Islet of Langerhans (tissue), 1 donor: ENCODE measurements around the gene SKP2.
"Not testable (repeated sequence)": the region's sequence is repeated elsewhere in the genome, so short reads cannot be mapped to it uniquely, and the experiment has no call there.

ENCODE experiments used
- FAIRE-seq: peaks from one replicate; lab custom pipeline; 2011; peaks lifted over from hg19 to GRCh38; lab: Jason Lieb, UNC

The SKP2 gene

GRCh38 chr5:36151434-36152323 is at the start of gene SKP2, which contains the start of gene LMBRD2:
SKP2 (plus strand) TSS chr5:36152111; CDS start chr5:36152263, 152 bp downstream.
LMBRD2 (minus strand) TSS chr5:36151887; CDS start chr5:36143349, 8,538 bp downstream.
- peak; percentile 77 for FAIRE-seq

DNA sequence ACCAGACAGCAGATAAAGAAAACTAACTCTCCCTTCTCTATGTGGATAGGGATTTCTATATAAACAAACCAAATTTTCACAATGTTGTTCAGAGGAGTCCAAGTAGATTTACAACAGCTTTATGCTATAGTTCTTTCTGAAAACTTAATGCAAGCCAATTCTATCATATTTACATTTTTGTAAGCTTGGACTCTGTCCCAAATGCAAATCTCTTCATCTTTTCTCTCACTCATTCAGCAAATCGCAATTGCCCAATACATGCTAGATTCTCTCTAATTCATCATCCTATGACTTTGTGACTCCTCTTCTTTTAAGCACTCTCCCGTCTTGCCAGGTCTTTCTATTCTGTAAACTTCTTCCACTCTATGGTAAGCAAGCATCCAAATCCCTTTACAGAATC is 46.1 kb upstream of the SKP2 start:
- no peak for FAIRE-seq

DNA sequence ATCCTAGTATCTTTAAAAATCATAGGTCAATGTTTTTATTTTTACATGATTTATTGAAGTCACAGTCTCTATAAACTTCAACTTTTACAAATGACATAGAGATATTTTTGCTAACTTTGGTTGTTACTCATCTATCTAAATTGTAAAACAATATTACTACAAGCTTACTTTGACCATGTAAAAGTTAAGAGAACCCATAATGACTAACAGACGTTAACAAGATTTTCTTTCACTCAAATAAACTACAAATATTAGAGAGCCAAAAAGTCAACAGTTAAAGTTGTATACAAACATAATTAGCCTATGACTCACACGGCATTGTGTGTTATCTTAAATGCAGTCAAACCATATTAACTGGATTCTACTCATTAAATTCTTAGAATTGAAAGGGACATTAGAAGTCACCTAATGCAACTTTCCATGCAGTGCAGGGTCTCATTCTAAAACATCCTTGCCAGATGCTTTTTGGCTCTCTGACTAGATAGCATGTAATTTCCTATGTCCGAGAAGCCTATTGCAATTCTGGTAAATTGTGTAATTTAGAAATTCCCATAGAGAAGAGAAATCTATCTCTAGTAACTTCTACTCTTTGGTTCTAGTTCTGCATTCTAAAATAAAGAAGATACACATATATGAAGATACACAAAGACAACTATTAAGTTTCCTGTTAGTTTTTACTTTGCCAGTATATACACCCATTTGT is 43.0 kb upstream of the SKP2 start:
- FAIRE-seq: no peak

GRCh38 chr5:36111238-36111637 is 40.7 kb upstream of the SKP2 start:
- FAIRE-seq: no peak

DNA sequence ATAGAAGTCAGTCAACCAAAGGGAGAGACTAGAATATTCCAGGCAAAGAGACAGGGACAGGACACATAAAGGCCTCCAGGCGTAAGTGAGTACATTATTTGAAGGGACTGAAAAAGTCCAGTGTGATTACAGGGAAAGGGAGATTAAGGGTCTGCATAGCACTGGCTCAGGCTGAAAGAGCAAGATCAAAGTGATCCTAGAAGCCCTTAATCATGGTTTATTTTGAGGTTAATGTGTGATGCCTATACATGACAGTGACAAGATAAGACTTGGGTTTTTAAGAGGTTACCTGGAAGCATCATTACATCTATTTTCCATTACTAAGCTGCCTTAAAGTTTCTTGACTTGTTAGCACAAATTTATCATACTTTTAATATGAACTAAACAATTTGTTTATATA is 26.0 kb upstream of the SKP2 start:
- FAIRE-seq: no peak

- no peak for FAIRE-seq
Measured at GRCh38 chr5:36128795-36129194, 23.1 kb upstream of the SKP2 start.

GRCh38 chr5:36129666-36130065 is 22.2 kb upstream of the SKP2 start:
- not testable (repeated sequence) for FAIRE-seq

- FAIRE-seq: not testable (repeated sequence)
Measured at GRCh38 chr5:36133009-36133408, 18.9 kb upstream of the SKP2 start.

GRCh38 chr5:36135988-36136387 is 15.9 kb upstream of the SKP2 start:
- FAIRE-seq: no peak

DNA sequence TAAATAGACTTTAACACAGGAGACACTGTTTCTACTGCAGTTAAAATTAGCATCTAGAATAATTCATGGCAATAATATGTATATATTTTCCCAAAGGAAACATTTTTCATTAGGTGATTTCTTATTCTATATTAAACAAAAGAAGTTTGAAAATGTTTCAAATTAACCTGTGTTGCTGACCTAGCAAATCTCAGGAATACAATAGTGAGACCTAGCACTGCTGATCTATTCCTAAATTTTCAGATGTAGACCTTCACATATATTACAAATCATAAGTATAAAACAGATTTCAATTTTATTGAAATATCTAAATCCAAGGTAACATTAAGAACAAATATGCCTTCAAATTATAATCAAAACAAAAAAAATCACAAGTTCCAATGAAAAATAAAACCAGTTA is 15.3 kb upstream of the SKP2 start:
- peak; percentile 9 for FAIRE-seq

GRCh38 chr5:36138900-36139683 is 12.8 kb upstream of the SKP2 start:
- FAIRE-seq: no peak

GRCh38 chr5:36145311-36145710 is 6.6 kb upstream of the SKP2 start:
- FAIRE-seq: no peak

DNA sequence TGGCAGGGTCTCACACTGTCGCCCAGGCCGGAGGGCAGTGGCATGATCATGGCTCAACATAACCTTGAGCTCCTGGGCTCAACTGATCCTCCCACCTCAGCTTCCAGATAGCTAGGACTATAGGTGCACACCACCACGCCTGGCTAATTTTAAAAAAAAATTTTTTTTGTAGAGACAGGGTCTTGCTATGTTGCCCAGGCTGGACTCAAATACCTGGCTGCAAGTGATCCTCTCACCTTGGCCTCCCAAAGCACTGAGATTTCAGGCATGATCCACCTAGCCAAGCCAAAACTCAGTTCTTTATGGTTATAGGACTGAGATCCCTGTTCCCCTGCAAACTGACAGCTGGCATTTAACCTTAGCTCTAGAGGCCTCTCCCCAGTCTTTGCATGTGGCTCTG is 5.5 kb upstream of the SKP2 start:
- no peak for FAIRE-seq

- FAIRE-seq: no peak
Measured at GRCh38 chr5:36147681-36148080, 4.2 kb upstream of the SKP2 start.

- FAIRE-seq: no peak
Measured at GRCh38 chr5:36150676-36151433, 1.1 kb upstream of the SKP2 start.

DNA sequence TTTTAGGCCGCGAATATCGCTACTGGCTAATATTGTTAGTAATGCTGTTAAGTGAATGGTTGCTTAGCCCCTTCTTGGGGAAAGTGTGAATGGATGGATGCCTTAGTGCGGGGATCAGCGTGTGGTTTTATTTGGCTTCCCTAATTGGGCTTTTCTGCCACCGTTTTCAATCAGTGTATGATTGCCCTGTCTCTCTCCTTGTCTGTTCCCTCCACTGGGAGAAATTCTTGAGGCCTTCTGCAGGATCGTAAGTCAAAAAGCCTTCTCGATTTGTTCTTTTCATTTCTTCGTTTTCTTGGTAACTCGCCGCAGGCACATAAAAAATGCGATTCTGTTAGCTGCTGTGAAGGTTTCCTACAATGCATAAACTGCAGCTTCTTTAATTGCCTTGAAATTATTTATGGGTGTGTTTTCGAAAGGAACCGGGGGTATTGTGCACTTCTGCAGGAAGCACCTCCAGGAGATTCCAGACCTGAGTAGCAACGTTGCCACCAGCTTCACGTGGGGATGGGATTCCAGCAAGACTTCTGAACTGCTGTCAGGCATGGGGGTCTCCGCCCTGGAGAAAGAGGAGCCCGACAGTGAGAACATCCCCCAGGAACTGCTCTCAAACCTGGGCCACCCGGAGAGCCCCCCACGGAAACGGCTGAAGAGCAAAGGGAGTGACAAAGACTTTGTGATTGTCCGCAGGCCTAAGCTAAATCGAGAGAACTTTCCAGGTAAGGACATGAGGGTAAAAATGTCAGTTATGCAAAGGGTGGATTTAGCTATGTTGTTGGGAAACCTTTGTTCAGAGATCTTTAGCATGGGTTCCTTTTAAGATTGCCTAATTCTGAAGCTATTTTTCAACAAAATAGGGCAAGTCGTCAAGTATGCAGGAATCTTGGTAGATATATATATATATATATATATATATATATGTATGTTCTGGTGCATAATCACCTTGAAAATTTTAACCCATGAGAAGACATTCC is 700 bp downstream of the SKP2 start:
- no peak for FAIRE-seq

DNA sequence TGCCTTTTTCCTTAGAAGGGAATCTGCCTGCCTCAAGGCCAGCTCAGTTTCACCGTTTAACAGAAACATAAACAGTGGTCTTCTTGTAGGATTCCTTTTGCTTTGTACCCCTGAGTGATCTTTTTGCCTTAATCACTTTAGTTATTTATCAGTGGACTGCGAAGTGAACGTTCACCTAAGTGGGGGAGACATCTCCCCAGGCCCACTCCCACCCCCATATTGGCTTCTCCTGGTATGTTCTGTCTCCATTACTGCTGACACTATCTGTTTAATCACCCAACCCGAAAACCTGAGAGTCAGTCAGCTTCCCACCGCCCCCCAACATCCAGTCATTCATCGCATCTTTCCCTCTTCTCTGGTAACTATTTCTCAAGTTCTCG is 1.4 kb downstream of the SKP2 start:
- FAIRE-seq: no peak

GRCh38 chr5:36153726-36154125 is 1.8 kb downstream of the SKP2 start:
- no peak for FAIRE-seq

GRCh38 chr5:36155291-36155690 is 3.4 kb downstream of the SKP2 start:
- no peak for FAIRE-seq

- FAIRE-seq: no peak
Measured at GRCh38 chr5:36156121-36156601, 4.2 kb downstream of the SKP2 start.

DNA sequence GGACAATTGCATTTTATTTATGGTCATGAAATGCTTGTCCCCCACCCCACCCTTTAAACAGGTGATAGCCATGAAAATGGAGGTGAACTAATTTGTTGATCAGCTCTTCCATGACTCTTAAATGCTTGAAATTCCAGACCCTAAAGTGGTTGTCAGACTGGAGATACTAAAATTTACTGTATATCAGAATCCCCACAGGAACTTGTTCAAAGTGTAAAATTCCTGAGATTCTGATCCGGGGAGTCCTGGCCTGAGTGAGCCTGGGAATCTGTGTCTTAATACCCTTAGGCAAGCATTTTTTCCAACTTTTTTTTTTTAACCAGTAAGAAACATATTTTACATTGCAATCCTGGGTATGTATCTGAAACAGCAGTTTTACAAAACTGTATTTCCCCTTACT is 4.7 kb downstream of the SKP2 start:
- FAIRE-seq: no peak
